ENCODE results near the gene COPE.
A peak's percentile ranks its signal among the peaks of the same experiment; 100 is the strongest.

Gene COPE

GRCh38 chr19:18867751-18868150 is 51.4 kb downstream of the COPE start:
- DNase-seq (ENCODE audit: low read depth in 3 of 3): no peak

GRCh38 chr19:18867199-18867598 is 52.0 kb downstream of the COPE start:
- DNase-seq (ENCODE audit: low read depth in 3 of 3): no peak

- no peak for DNase-seq (ENCODE audit: low read depth in 3 of 3)
Measured at GRCh38 chr19:18866800-18867123, 52.4 kb downstream of the COPE start.

- DNase-seq (ENCODE audit: low read depth in 3 of 3): peak; percentile 23 to 45 (median 29)
Measured at GRCh38 chr19:18865973-18866799, 53.0 kb downstream of the COPE start.

- DNase-seq (ENCODE audit: low read depth in 3 of 3): no peak
Measured at GRCh38 chr19:18865106-18865972, 53.8 kb downstream of the COPE start.

- DNase-seq (ENCODE audit: low read depth in 3 of 3): no peak
Measured at GRCh38 chr19:18863843-18864362, 55.3 kb downstream of the COPE start.

GRCh38 chr19:18862976-18863842 is 56.0 kb downstream of the COPE start:
- DNase-seq (ENCODE audit: low read depth in 3 of 3): no peak

- DNase-seq (ENCODE audit: low read depth in 3 of 3): no peak
Measured at GRCh38 chr19:18861917-18862316, 57.3 kb downstream of the COPE start.

- no peak for DNase-seq (ENCODE audit: low read depth in 3 of 3)
Measured at GRCh38 chr19:18861235-18861634, 58.0 kb downstream of the COPE start.

- DNase-seq (ENCODE audit: low read depth in 3 of 3): no peak
Measured at GRCh38 chr19:18860725-18861124, 58.5 kb downstream of the COPE start.

GRCh38 chr19:18860302-18860700 is 58.9 kb downstream of the COPE start:
- no peak for DNase-seq (ENCODE audit: low read depth in 3 of 3)

GRCh38 chr19:18859676-18860301 is 59.4 kb downstream of the COPE start:
- no peak for DNase-seq (ENCODE audit: low read depth in 3 of 3)

- no peak for DNase-seq (ENCODE audit: low read depth in 3 of 3)
Measured at GRCh38 chr19:18858906-18859646, 60.1 kb downstream of the COPE start.

GRCh38 chr19:18857223-18857622 is 62.0 kb downstream of the COPE start:
- no peak for DNase-seq (ENCODE audit: low read depth in 3 of 3)

- no peak for DNase-seq (ENCODE audit: low read depth in 3 of 3)
Measured at GRCh38 chr19:18856385-18857126, 62.6 kb downstream of the COPE start.

- no peak for DNase-seq (ENCODE audit: low read depth in 3 of 3)
Measured at GRCh38 chr19:18855647-18856384, 63.4 kb downstream of the COPE start.

GRCh38 chr19:18854982-18855381 is 64.2 kb downstream of the COPE start:
- DNase-seq (ENCODE audit: low read depth in 3 of 3): no peak

GRCh38 chr19:18853755-18854427 is 65.3 kb downstream of the COPE start:
- no peak for DNase-seq (ENCODE audit: low read depth in 3 of 3)

- no peak for DNase-seq (ENCODE audit: low read depth in 3 of 3)
Measured at GRCh38 chr19:18852648-18853047, 66.5 kb downstream of the COPE start.
